HEK293T (cell line): ENCODE results near the gene TGFBR3.

Source experiments
- HDGF ChIP-seq: fragments of 450-650 bp; IDR thresholded peaks from 2 replicates; pipeline ENCODE4 v1.6.1; 2017; ENCODE audit warnings: antibody characterized with exemption, borderline replicate concordance
- SP1 ChIP-seq: fragments of 450-650 bp; IDR thresholded peaks from 2 replicates; pipeline ENCODE4 v1.6.1; 2017

GRCh38 chr1:91833946-91834345, 52.0 kb downstream of the TGFBR3 start:
- TF ChIP-seq SP1 (no peak), HDGF (no peak)
